Body of pancreas (tissue), 4 donors: Measurements from ENCODE around the gene SAPCD2. TPM values are rescaled to one million over a fixed set of nuclear protein-coding genes. Genes with fewer than 3 reads are reported as not detected.

Source experiments
- ATAC-seq: fragments of 150-250 bp; one replicate; pipeline ENCODE4 v1.9.1; 2016
- DNase-seq, 4 donors: peaks; one replicate each; pipeline ENCODE4 v3.0.0-alpha.2; 2019
- H3K27ac ChIP-seq, 4 donors: fragments of 200-600 bp; sonication (generic); 1 replicate in 3 of 4; 2 replicates in 1 of 4; pipeline versions ENCODE4 v1.5.1 to v1.6.1; 2016 to 2019; ENCODE audit warnings: mild to moderate bottlenecking in 1 of 4, mixed read lengths in 1 of 4, moderate library complexity in 1 of 4
- H3K27me3 ChIP-seq, 2 donors: fragments of 200-600 bp; sonication (generic); one replicate each; pipeline ENCODE4 v1.6.0; 2016; ENCODE audit warnings: mild to moderate bottlenecking in 1 of 2
- H3K36me3 ChIP-seq, 2 donors: fragments of 200-600 bp; sonication (generic); replicated peaks in 1 of 2; 2 replicates each; pipeline ENCODE4 v1.5.1; 2016; ENCODE audit warnings: low read depth in 2 of 2; ENCODE audit not compliant: insufficient read depth in 1 of 2
- H3K4me1 ChIP-seq: fragments of 200-600 bp; sonication (generic); one replicate; pipeline ENCODE4 v1.6.0; 2016
- H3K4me3 ChIP-seq, 2 donors: fragments of 200-600 bp; sonication (generic); 1 replicate in 1 of 2; 2 replicates in 1 of 2; pipeline ENCODE4 v1.5.1; 2016 to 2019
- H3K9me3 ChIP-seq, 3 donors: fragments of 200-600 bp; sonication (generic); 1 replicate in 2 of 3; 2 replicates in 1 of 3; pipeline ENCODE4 v1.5.1; 2016
- CTCF ChIP-seq, 7 experiments: fragments of 450-650 bp in 4 of 7; fragments of 200-600 bp in 3 of 7; sonication (generic) in 3 of 7; IDR thresholded peaks; one replicate each; pipeline ENCODE4 v1.5.1; 2016 to 2019; ENCODE audit warnings: antibody characterized with exemption in 7 of 7
- POLR2A ChIP-seq, 3 donors: fragments of 450-650 bp; IDR thresholded peaks; one replicate each; pipeline ENCODE4 v1.6.1; 2016; ENCODE audit warnings: antibody characterized with exemption in 3 of 3, mild to moderate bottlenecking in 2 of 3
- WGBS, 2 donors: methylation state at CpG; one replicate each; pipeline ENCODE4 v1.1.5; 2017; 5-methylcytosine and 5-hydroxymethylcytosine counted together
- intact Hi-C: fragments of 100-400 bp; cut with DNase I; formaldehyde crosslinking; loops from one replicate; pipeline ENCODE4 v1.15.1; 2023
- total RNA-seq, 2 donors: library from RNA; depleted of rRNA; stranded (reverse); fragments of >200 nt; gene quantifications; one replicate each; pipeline ENCODE4 v1.1.0, GENCODE V29; 2016

Gene SAPCD2
- total RNA-seq, 2 donors from 2014 or later: 0.66 to 0.78 TPM

DNA sequence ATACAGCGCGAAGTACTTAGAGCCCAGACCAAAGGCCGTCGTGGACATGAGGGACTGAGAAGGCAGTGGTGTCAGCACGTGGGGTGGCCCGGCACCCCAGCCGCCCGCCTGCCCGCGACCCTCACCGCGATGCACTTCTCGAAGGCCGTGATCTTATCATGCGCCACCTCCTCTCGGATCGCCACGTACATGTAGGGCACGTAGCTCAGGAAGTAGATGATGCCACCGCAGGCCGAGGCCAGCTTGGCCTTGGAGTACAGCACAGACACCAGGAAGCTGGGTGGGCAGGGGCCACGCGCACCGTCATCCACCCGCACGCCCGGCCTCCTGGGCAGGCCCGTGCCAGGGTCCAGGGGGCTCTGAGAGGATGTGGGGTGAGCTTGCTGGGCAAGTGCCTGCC is 53.3 kb downstream of the SAPCD2 start:
- Histone ChIP-seq H3K4me3 (no peak overlapping the region), H3K36me3 (peaks cover 0 to 2% of the 10 kb centered on the region in 2 donors), H3K9me3 (no peaks in the 10 kb centered on the region), H3K27me3 (no peaks in the 10 kb centered on the region), H3K4me1 (no peaks in the 10 kb centered on the region), H3K27ac (no peak overlapping the region)
- intact Hi-C loops: no loop called here
- DNase-seq (no peak), ATAC-seq (no peak)
- 92 to 96% methylated on average over 22 to 28 of the region's 28 CpGs for WGBS, 2 donors
- TF ChIP-seq CTCF (IDR thresholded peaks at IDR 0.05) (no peak), POLR2A (IDR thresholded peaks at IDR 0.05) (no peak)

DNA sequence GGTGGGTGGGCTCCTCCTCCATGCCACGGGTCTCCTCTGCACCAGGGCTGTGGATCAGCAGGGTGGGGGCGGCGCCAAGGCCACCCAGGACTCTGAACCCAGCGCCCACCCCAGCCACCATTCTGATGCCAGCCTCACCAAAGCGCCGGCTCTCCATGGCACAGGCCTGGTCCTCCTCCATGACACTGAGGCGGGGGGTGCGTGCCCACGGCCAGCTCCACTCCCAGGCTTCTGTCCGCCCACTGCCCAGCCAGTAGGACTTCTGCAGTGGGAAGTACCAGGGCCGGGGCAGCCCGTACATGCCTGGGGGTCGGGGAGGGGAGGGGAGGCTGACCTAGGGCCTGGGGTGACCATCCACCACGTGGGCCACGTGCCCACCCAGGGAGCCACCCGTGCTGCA is 53.9 kb downstream of the SAPCD2 start:
- Histone ChIP-seq H3K4me1 (no peaks in the 10 kb centered on the region), H3K27ac (no peak overlapping the region), H3K4me3 (no peak overlapping the region), H3K9me3 (no peaks in the 10 kb centered on the region), H3K36me3 (peaks cover 0 to 2% of the 10 kb centered on the region in 2 donors), H3K27me3 (no peaks in the 10 kb centered on the region)
- DNase-seq (no peak), ATAC-seq (no peak)
- TF ChIP-seq POLR2A (IDR thresholded peaks at IDR 0.05) (no peak), CTCF (IDR thresholded peaks at IDR 0.05) (no peak)
- 90% methylated on average over 10 of the region's 16 CpGs; no CpG with 5 or more reads in 1 of the 2 donors for WGBS, 2 donors
- intact Hi-C loops: no loop called here

GRCh38 chr9:137015976-137016375 is 54.4 kb downstream of the SAPCD2 start:
- Histone ChIP-seq H3K27me3 (no peaks in the 10 kb centered on the region), H3K27ac (no peak overlapping the region), H3K9me3 (no peaks in the 10 kb centered on the region), H3K4me1 (no peaks in the 10 kb centered on the region), H3K4me3 (no peak overlapping the region), H3K36me3 (peaks cover 0 to 5% of the 10 kb centered on the region in 2 donors)
- intact Hi-C loops: no loop called here
- ATAC-seq (no peak), DNase-seq (no peak)
- TF ChIP-seq CTCF (IDR thresholded peaks at IDR 0.05) (no peak), POLR2A (IDR thresholded peaks at IDR 0.05) (no peak)
- 94 to 98% methylated on average over 14 to 19 of the region's 21 CpGs for WGBS, 2 donors

GRCh38 chr9:137015540-137015930 is 54.8 kb downstream of the SAPCD2 start:
- H3K9me3 ChIP-seq: no peaks in the 10 kb centered on the region
- H3K36me3 ChIP-seq: peaks cover 0 to 5% of the 10 kb centered on the region in 2 donors
- TF ChIP-seq POLR2A (IDR thresholded peaks at IDR 0.05) (no peak), CTCF (IDR thresholded peaks at IDR 0.05) (no peak)
- no peaks in the 10 kb centered on the region for H3K27me3 ChIP-seq
- no peak overlapping the region for H3K4me3 ChIP-seq
- intact Hi-C loops: no loop called here
- H3K27ac ChIP-seq: no peak overlapping the region
- ATAC-seq: no peak
- no peaks in the 10 kb centered on the region for H3K4me1 ChIP-seq
- WGBS, 2 donors: 98 to 99% methylated on average over 8 to 20 of the region's 25 CpGs
- DNase-seq: no peak

DNA sequence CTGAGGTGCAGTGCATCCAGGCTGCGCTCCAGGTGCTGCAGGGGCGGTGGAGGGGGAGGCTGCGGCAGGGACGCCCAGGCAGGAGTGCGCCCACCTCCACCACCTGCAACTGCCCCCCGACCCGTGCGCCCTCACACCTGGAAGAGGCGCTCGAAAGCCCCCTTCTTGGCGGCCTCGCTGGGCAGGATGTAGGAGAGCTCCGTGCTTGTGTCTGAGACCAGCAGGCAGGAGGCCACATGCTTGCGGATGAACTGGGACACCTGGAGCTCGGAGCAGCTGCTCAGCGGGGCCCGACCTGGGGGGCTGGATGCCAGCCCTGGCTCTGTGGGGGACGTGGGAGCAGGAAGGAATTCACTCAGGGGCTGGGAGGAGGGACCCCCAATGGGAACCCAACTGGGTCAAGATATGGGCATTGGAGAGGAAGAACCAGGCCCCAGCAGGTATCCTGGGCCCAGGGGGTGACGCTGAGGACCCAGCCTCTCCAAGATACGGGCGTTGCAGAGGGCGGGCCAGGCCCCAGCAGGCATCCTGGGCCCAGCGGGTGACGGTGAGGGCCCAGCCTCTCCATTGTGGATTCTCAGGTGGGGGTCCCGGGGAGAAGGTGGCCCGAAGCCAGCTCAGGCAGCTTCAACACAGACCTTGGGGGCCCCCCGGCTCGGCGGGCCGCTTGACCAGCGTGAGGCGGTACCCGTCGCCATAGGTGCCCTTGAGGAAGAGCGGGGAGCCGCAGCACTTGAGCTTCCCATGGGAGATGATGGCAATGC is 55.4 kb downstream of the SAPCD2 start:
- Histone ChIP-seq H3K27ac (no peak overlapping the region), H3K9me3 (no peaks in the 10 kb centered on the region), H3K27me3 (no peaks in the 10 kb centered on the region), H3K4me1 (no peaks in the 10 kb centered on the region), H3K4me3 (no peak overlapping the region), H3K36me3 (peaks cover 0 to 5% of the 10 kb centered on the region in 2 donors)
- ATAC-seq (no peak), DNase-seq (no peak)
- TF ChIP-seq CTCF (IDR thresholded peaks at IDR 0.05): no peak
- TF ChIP-seq POLR2A (IDR thresholded peaks at IDR 0.05): no peak
- 96 to 97% methylated on average over 24 to 33 of the region's 36 CpGs for WGBS, 2 donors
- intact Hi-C loops: no loop called here
